Uterus (tissue), 4 donors: ENCODE data around the gene KCNIP3. TPM values are rescaled to one million over a fixed set of nuclear protein-coding genes. Genes with fewer than 3 reads are reported as not detected.

Experiments used
- DNase-seq, 2 donors: peaks; one replicate each; pipeline ENCODE4 v3.0.0-alpha.2; 2019 to 2020
- H3K27ac ChIP-seq, 2 donors: fragments of 200-600 bp; sonication (generic); 1 replicate in 1 of 2; 2 replicates in 1 of 2; pipeline ENCODE4 v1.5.1; 2016 to 2018
- H3K27me3 ChIP-seq, 2 donors: fragments of 200-600 bp; sonication (generic); one replicate each; pipeline ENCODE4 v1.5.1; 2018 to 2019; ENCODE audit warnings: control low read depth in 1 of 2
- H3K36me3 ChIP-seq, 2 donors: fragments of 200-600 bp; sonication (generic); one replicate each; pipeline ENCODE4 v1.5.1; 2019; ENCODE audit warnings: control low read depth in 1 of 2
- H3K4me1 ChIP-seq, 2 donors: fragments of 200-600 bp; sonication (generic); one replicate each; pipeline ENCODE4 v1.5.1; 2018 to 2019; ENCODE audit warnings: control low read depth in 1 of 2
- H3K4me3 ChIP-seq, 2 donors: fragments of 200-600 bp; sonication (generic); 1 replicate in 1 of 2; 2 replicates in 1 of 2; pipeline ENCODE4 v1.5.1; 2018 to 2019; ENCODE audit warnings: mild to moderate bottlenecking in 1 of 2
- H3K9me3 ChIP-seq, 2 donors: fragments of 200-600 bp; sonication (generic); one replicate each; pipeline ENCODE4 v1.5.1; 2019; ENCODE audit warnings: control low read depth in 1 of 2
- CTCF ChIP-seq, 4 experiments: fragments of 200-600 bp in 2 of 4; fragments of 450-650 bp in 2 of 4; sonication (generic) in 2 of 4; IDR thresholded peaks; one replicate each; pipeline ENCODE4 v1.5.1; 2016 to 2019; ENCODE audit warnings: antibody characterized with exemption in 4 of 4, mild to moderate bottlenecking in 2 of 4, moderate library complexity in 1 of 4
- POLR2A ChIP-seq, 2 donors: fragments of 450-650 bp; IDR thresholded peaks; one replicate each; pipeline ENCODE4 v1.6.1; 2016; ENCODE audit warnings: antibody characterized with exemption in 2 of 2, mild to moderate bottlenecking in 1 of 2, moderate library complexity in 1 of 2
- intact Hi-C: fragments of 100-400 bp; cut with DNase I; formaldehyde crosslinking; loops from one replicate; pipeline ENCODE4 v1.15.1; 2023; ENCODE audit warnings: low total_unique reads
- total RNA-seq, 4 donors: library from RNA; depleted of rRNA in 3 of 4; stranded (reverse); fragments of >200 nt in 3 of 4; gene quantifications; one replicate each; pipeline versions ENCODE4 v1.1.0 to v1.2.4, GENCODE V29; 2014 to 2023
- donor health status: DM: yes; HTN: yes; CAD: no.

Gene KCNIP3
- total RNA-seq, 4 donors from 2014 or later = 1.5 to 18.3 (median 10.8) TPM

GRCh38 chr2:95306336-95306895 is 9.3 kb downstream of the KCNIP3 start:
- intact Hi-C loops = no loop called here
- no peaks in the 10 kb centered on the region for H3K9me3 ChIP-seq
- H3K36me3 ChIP-seq = no peaks in the 10 kb centered on the region
- no peaks in the 10 kb centered on the region for H3K4me1 ChIP-seq
- no peaks in the 10 kb centered on the region for H3K27me3 ChIP-seq
- DNase-seq = no peak
- TF ChIP-seq CTCF (IDR thresholded peaks at IDR 0.05) = no peak
- TF ChIP-seq POLR2A (IDR thresholded peaks at IDR 0.05) = no peak
- H3K4me3 ChIP-seq = no peak overlapping the region
- H3K27ac ChIP-seq = no peak overlapping the region

GRCh38 chr2:95307036-95307435 is 9.9 kb downstream of the KCNIP3 start:
- Histone ChIP-seq H3K9me3 (no peaks in the 10 kb centered on the region), H3K36me3 (no peaks in the 10 kb centered on the region), H3K4me1 (no peaks in the 10 kb centered on the region), H3K4me3 (no peak overlapping the region), H3K27ac (no peak overlapping the region), H3K27me3 (no peaks in the 10 kb centered on the region)
- TF ChIP-seq POLR2A (IDR thresholded peaks at IDR 0.05) = no peak
- no peak for TF ChIP-seq CTCF (IDR thresholded peaks at IDR 0.05)
- intact Hi-C loops = no loop called here
- DNase-seq = no peak

- no peak for DNase-seq
- H3K36me3 ChIP-seq = no peaks in the 10 kb centered on the region
- intact Hi-C loops = no loop called here
- H3K9me3 ChIP-seq = no peaks in the 10 kb centered on the region
- H3K4me1 ChIP-seq = no peaks in the 10 kb centered on the region
- no peak overlapping the region for H3K4me3 ChIP-seq
- H3K27me3 ChIP-seq = no peaks in the 10 kb centered on the region
- H3K27ac ChIP-seq = no peak overlapping the region
- TF ChIP-seq CTCF (IDR thresholded peaks at IDR 0.05) (no peak), POLR2A (IDR thresholded peaks at IDR 0.05) (no peak)
These were observed 10.7 kb downstream of the KCNIP3 start for GRCh38 chr2:95307878-95308277.

GRCh38 chr2:95308426-95308990 is 11.4 kb downstream of the KCNIP3 start:
- H3K27ac ChIP-seq = no peak overlapping the region
- TF ChIP-seq CTCF (IDR thresholded peaks at IDR 0.05) (no peak), POLR2A (IDR thresholded peaks at IDR 0.05) (no peak)
- no peaks in the 10 kb centered on the region for H3K27me3 ChIP-seq
- H3K36me3 ChIP-seq = no peaks in the 10 kb centered on the region
- DNase-seq = no peak
- H3K4me1 ChIP-seq = no peaks in the 10 kb centered on the region
- H3K9me3 ChIP-seq = no peaks in the 10 kb centered on the region
- H3K4me3 ChIP-seq = no peak overlapping the region
- intact Hi-C loops = no loop called here

GRCh38 chr2:95309599-95309998 is 12.5 kb downstream of the KCNIP3 start:
- DNase-seq = no peak
- intact Hi-C loops = no loop called here
- Histone ChIP-seq H3K36me3 (no peaks in the 10 kb centered on the region), H3K4me3 (no peak overlapping the region), H3K4me1 (no peaks in the 10 kb centered on the region), H3K27me3 (no peaks in the 10 kb centered on the region), H3K9me3 (no peaks in the 10 kb centered on the region), H3K27ac (no peak overlapping the region)
- TF ChIP-seq POLR2A (IDR thresholded peaks at IDR 0.05) = no peak
- no peak for TF ChIP-seq CTCF (IDR thresholded peaks at IDR 0.05)
